Subcutaneous preadipocyte (primary cell): ENCODE results near the gene ABHD4. TPM values are rescaled to one million over a fixed set of nuclear protein-coding genes. Genes with fewer than 3 reads are reported as not detected.

Source experiments
- total RNA-seq: library from RNA; depleted of rRNA; stranded (reverse); fragments of >200 nt; gene quantifications from 2 replicates; pipeline ENCODE4 v1.2.3, GENCODE V29; 2012

The ABHD4 gene, protein sequence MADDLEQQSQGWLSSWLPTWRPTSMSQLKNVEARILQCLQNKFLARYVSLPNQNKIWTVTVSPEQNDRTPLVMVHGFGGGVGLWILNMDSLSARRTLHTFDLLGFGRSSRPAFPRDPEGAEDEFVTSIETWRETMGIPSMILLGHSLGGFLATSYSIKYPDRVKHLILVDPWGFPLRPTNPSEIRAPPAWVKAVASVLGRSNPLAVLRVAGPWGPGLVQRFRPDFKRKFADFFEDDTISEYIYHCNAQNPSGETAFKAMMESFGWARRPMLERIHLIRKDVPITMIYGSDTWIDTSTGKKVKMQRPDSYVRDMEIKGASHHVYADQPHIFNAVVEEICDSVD
- total RNA-seq, result 10.8 and 12.1 TPM in 2 replicates

GRCh38 chr14:22598099-22598895 is at the start of gene ABHD4:
Gene ABHD4, plus strand, starts transcription at chr14:22598300. Its CDS starts 7 bp downstream, at chr14:22598307.

DNA sequence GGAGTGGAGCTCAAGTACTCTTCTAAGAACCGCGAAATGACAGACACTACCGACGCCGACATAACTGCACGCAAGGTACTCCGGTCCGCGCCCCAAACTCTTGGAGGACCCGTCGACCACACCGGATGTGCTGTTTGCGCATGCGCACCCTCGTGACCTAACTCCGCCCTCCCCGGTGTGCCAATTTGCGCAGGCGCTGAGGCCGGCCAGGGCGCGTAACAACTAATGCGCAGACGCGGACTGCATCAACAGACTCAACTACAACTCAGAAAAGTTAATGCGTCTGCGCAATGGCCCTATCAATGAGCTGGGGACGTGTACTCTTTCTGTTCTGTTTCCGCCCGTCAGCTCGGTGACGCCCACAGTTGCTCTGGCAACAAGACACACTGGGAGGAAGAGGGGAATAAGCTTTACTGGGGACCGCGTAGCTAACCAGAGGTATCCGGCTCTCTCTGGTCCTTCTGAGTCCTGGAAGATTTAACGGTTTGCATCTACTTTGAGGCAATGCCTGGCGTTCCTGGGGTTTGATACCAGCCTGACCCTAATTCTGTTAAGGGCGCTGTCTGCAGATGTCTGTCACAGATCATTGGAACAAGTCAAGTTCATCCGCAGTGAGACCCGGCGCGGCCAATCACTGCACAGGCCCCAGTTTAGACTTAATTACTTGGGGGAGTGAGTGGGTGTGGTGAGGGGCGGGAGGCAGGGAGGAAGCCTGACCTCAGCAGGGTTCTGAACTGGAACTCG is 8.8 kb upstream of the ABHD4 start, which contains the start of gene DAD1:
DAD1 (minus strand) TSS at position 129 of the 744 bp plus-strand sequence; CDS start at position 62, 67 bp downstream.

GRCh38 chr14:22644305-22644635 is 46.2 kb downstream of the ABHD4 start, which contains the start of gene OR6J1:
Gene OR6J1, minus strand, starts transcription at chr14:22644352. Its CDS starts 9,541 bp downstream, at chr14:22634811.

Other genes with a start within 250 kb of the ABHD4 start
- 220 and 318 TPM in 2 replicates for gene DAD1, start 9.1 kb upstream of the ABHD4 start, total RNA-seq
- gene OR6J1, start 46.1 kb downstream of the ABHD4 start, total RNA-seq, result not detected in 2 replicates
- gene OXA1L, start 168.4 kb downstream of the ABHD4 start, total RNA-seq, result 63.3 and 71.7 TPM in 2 replicates
- 0.73 and 1.2 TPM in 2 replicates for gene SLC7A7, start 217.1 kb downstream of the ABHD4 start, total RNA-seq
- 33.4 and 45.0 TPM in 2 replicates for gene MRPL52, start 231.6 kb downstream of the ABHD4 start, total RNA-seq
- gene MMP14, start 238.3 kb downstream of the ABHD4 start, total RNA-seq, result 320 and 373 TPM in 2 replicates